ENCODE results near the gene CSKMT. TPM values are rescaled to one million over a fixed set of nuclear protein-coding genes. Genes with fewer than 3 reads are reported as not detected.

The CSKMT gene
- total and polyA plus RNA-seq, 2 donors (not counting 3 experiments of a cell fraction or from before 2014, with no cell fraction given): 7.8 to 38.1 TPM

GRCh38 chr11:62682518-62682917 lies 17.4 kb downstream of the CSKMT start:
- Histone ChIP-seq H3K4me3 (replicated peaks in 1 of 3; ENCODE audit: insufficient read depth in 1 of 3, low read depth in 1 of 3, low read length in 3 of 3) (no peak overlapping the region), H3K9me1 (replicated peaks; ENCODE audit: control insufficient read depth, extremely low read depth, insufficient read depth, low read length) (no peaks in the 10 kb centered on the region), H3K9ac (replicated peaks; ENCODE audit: extremely low read depth, insufficient read depth, low read length) (no peak overlapping the region), H3K36me3 (ENCODE audit: control insufficient read depth in 2 of 2, extremely low read depth in 1 of 2, insufficient read depth in 2 of 2, low read length in 2 of 2) (peaks cover 0 to 4% of the 10 kb centered on the region in 2 experiments), H3K27me3 (ENCODE audit: control insufficient read depth in 2 of 2, insufficient read depth in 2 of 2, low read length in 2 of 2) (no peaks in the 10 kb centered on the region), H3K4me2 (ENCODE audit: insufficient read depth, low read length) (no peak overlapping the region), H4K20me1 (replicated peaks; ENCODE audit: control insufficient read depth, extremely low read depth, insufficient read depth, low read length) (no peaks in the 10 kb centered on the region), H3K9me3 (replicated peaks; ENCODE audit: control insufficient read depth, insufficient read depth, low read length) (no peaks in the 10 kb centered on the region), H3K4me1 (ENCODE audit: control insufficient read depth, extremely low read depth, insufficient read depth, low read length) (peaks cover 11% of the 10 kb centered on the region), H2AFZ (ENCODE audit: low read depth, low read length) (no peak overlapping the region), H3K27ac (ENCODE audit: insufficient read depth, low read depth, low read length) (no peak overlapping the region), H3K79me2 (ENCODE audit: control insufficient read depth, insufficient read depth, low read length) (peaks cover 12% of the 10 kb centered on the region)
- POLR2A ChIA-PET: no interaction called here
- BruUV-seq (replicated peaks): no TSS peak
- no peak for FAIRE-seq
- intact Hi-C loops (cut with micrococcal nuclease) (no loop called here), dilution Hi-C loops (cut with MboI; ENCODE audit: extremely low pct_ligation_motif_present, low sequenced_read_pairs) (no loop called here)
- CTCF ChIA-PET: interaction anchor here (1.4 to 3.9 kb wide), 2 partner anchors 10 to 11 kb away, joined by 3 to 118 read pairs; partner anchors contain the start of genes LBHD1, LRRN4CL and UQCC3
- DNase-seq (ENCODE audit: low read depth, low spot score): no peak
- TF ChIP-seq POLR2AphosphoS5 (IDR thresholded peaks at IDR 0.05; ENCODE audit: insufficient read depth, low read depth, low read length) (no peak), POLR2A (IDR thresholded peaks at IDR 0.05; ENCODE audit: low read depth, low read length) (no peak), EZH2 (IDR thresholded peaks at IDR 0.05; ENCODE audit: borderline replicate concordance, low read depth, low read length, severe bottlenecking) (no peak), GATA2 (IDR thresholded peaks at IDR 0.05; ENCODE audit: insufficient read depth, insufficient read length, low read depth, low read length) (no peak), MYC (IDR thresholded peaks at IDR 0.05; ENCODE audit: low read depth, low read length) (no peak), JUN (IDR thresholded peaks at IDR 0.05; ENCODE audit: borderline replicate concordance, insufficient read depth, insufficient read length, low read depth) (no peak), MAX (IDR thresholded peaks at IDR 0.05; ENCODE audit: insufficient read depth, insufficient read length) (no peak), CTCF (IDR thresholded peaks at IDR 0.05; ENCODE audit: extremely low read depth in 1 of 2, insufficient read depth in 1 of 2, low read depth in 1 of 2, low read length in 2 of 2) (no peak), FOS (IDR thresholded peaks at IDR 0.05; ENCODE audit: borderline replicate concordance, insufficient read depth, low read length) (no peak)

Data from endothelial cell of umbilical vein (primary cell).